Osteocyte (in vitro differentiated cells): ENCODE data around the gene ADIG. TPM values are rescaled to one million over a fixed set of nuclear protein-coding genes. Genes with fewer than 3 reads are reported as not detected.
"Not testable (repeated sequence)": the region's sequence is repeated elsewhere in the genome, so short reads cannot be mapped to it uniquely, and the experiment has no call there.

Experiments
- DNase-seq: peaks from one replicate; pipeline ENCODE4 v3.0.0; 2021; ENCODE audit warnings: mixed read lengths; ENCODE audit not compliant: unreplicated experiment; ENCODE audit errors: extremely low spot score
- H3K27ac Mint-ChIP-seq: one replicate; pipeline ENCODE4 v1.8.0; 2021; ENCODE audit warnings: mild to moderate bottlenecking, mixed read lengths; ENCODE audit not compliant: unreplicated experiment
- H3K27me3 Mint-ChIP-seq: one replicate; pipeline ENCODE4 v1.8.0; 2021; ENCODE audit warnings: mixed read lengths; ENCODE audit not compliant: unreplicated experiment
- H3K36me3 Mint-ChIP-seq: one replicate; pipeline ENCODE4 v1.8.0; 2021; ENCODE audit warnings: mixed read lengths; ENCODE audit not compliant: unreplicated experiment
- H3K4me1 Mint-ChIP-seq: one replicate; pipeline ENCODE4 v1.8.0; 2021; ENCODE audit warnings: mixed read lengths; ENCODE audit not compliant: unreplicated experiment
- H3K4me3 Mint-ChIP-seq: one replicate; pipeline ENCODE4 v1.8.0; 2021; ENCODE audit warnings: mild to moderate bottlenecking, moderate library complexity, mixed read lengths; ENCODE audit not compliant: unreplicated experiment
- H3K9me3 Mint-ChIP-seq: one replicate; pipeline ENCODE4 v1.8.0; 2021; ENCODE audit warnings: mixed read lengths; ENCODE audit not compliant: unreplicated experiment
- CTCF ChIP-seq: fragments of 200-600 bp; sonication (generic); IDR thresholded peaks from 2 replicates; pipeline ENCODE4 v1.5.0; 2021; ENCODE audit warnings: antibody characterized with exemption, mild to moderate bottlenecking, moderate library complexity
- total RNA-seq: library from RNA; stranded (reverse); gene quantifications from 2 replicates; pipeline ENCODE4 v1.2.1, GENCODE V29; 2021

Gene ADIG
- total RNA-seq, 1 donor from 2014 or later = not detected

GRCh38 chr20:38589351-38589750, 8.4 kb downstream of the ADIG start:
- H3K9me3 Mint-ChIP-seq = no peaks in the 10 kb centered on the region
- H3K4me3 Mint-ChIP-seq = no peak overlapping the region
- H3K36me3 Mint-ChIP-seq = no peaks in the 10 kb centered on the region
- peak; percentile 51 for DNase-seq
- peaks cover 2% of the 10 kb centered on the region for H3K4me1 Mint-ChIP-seq
- H3K27me3 Mint-ChIP-seq = peaks cover 5% of the 10 kb centered on the region
- TF ChIP-seq CTCF = no peak
- H3K27ac Mint-ChIP-seq = no peak overlapping the region

- no peak for TF ChIP-seq CTCF
- peaks cover 2% of the 10 kb centered on the region for H3K4me1 Mint-ChIP-seq
- H3K4me3 Mint-ChIP-seq = no peak overlapping the region
Observed at GRCh38 chr20:38589967-38590675, 9.1 kb downstream of the ADIG start.

DNA sequence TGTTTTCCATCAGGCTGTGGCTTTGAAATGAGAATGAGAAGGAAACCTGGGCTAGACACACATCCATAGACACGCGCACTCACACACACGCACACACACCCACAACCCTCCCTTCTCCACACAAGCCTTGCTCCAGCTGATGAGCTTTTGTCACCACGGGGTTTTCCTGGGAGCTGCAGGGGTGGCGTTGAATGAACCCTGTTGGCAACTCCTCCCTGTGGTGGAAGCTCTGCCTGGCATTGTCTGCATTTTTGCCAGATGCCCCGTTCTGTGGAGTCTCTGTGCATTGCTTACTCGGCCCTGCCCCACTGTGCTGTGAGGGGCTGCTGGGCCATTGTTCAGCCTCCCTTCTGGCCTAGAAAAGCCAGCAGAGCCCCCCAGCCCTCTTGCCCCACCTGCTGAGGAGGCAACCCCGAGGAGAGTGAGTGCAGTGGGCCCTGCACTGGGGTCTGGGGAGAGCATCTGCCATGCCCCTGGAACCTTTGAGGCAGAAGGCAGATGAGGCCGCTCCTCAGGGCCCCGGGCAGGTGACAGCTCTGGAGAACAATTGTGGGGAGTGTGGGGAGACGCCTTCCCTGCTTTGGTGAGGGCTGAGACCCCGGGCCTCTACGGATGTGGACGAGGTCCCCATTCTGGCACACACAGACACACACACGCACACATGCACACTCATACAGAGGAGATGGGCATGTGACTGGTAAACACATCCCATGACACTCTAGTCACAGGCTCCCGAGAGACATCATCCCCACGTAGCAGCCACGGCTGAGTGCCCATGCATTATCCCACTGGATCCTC, 9.9 kb downstream of the ADIG start:
- peak; percentile 80 for DNase-seq
- H3K27me3 Mint-ChIP-seq = peaks cover 3% of the 10 kb centered on the region
- H3K4me1 Mint-ChIP-seq = peaks cover 2% of the 10 kb centered on the region
- no peak overlapping the region for H3K27ac Mint-ChIP-seq
- H3K36me3 Mint-ChIP-seq = no peaks in the 10 kb centered on the region
- H3K4me3 Mint-ChIP-seq = no peak overlapping the region
- no peaks in the 10 kb centered on the region for H3K9me3 Mint-ChIP-seq
- no peak for TF ChIP-seq CTCF

More at GRCh38 chr20:38589967-38590675, 9.1 kb downstream of the ADIG start:
- no peaks in the 10 kb centered on the region for H3K9me3 Mint-ChIP-seq
- H3K27me3 Mint-ChIP-seq = peaks cover 3% of the 10 kb centered on the region
- DNase-seq = peak; percentile 27
- H3K27ac Mint-ChIP-seq = no peak overlapping the region
- H3K36me3 Mint-ChIP-seq = no peaks in the 10 kb centered on the region

DNA sequence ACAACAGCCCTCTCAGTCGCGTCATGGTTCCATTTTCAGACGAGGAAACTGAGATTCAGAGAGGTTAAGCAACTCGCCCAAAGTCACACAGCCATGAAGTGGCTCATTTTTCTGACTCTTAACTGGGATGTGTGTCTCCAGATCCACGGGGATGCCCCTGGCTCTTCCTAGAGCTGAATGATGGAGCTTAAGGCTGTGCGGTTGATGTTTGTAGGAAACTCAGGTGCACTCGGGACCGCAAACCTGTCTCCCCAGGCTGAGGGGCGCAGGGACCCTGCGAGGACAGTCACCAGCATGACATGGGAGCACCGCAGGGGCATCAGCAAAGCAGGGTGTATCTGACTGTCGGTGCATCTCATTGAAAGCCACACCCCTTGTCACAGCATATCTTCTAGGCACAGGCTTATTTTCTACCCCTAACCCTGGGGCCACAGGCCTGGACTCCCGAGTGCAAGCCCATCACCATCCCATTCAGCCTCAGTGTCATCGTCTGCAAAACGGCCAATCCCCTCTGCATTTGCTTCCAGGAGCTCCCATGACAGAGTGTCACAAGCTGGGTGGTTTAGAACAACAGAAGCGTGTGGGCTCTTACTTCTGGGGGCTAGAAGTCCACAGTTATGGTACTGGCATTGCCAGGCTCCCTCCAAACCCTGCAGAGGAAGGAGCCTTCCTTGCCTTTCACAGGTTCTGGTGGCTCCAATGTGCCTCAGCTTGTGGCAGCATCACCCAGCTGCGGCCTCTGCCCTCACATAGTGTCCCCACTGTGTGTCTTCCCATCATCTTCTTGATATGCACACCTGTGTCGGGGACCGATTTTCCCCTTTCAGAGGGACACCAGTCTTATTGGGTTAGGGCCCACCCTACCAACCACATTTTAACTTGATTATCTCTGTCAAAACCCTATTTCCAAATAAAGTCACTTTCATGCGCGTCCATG, 10.7 kb downstream of the ADIG start:
- H3K4me3 Mint-ChIP-seq = no peak overlapping the region

GRCh38 chr20:38592411-38592790, 11.4 kb downstream of the ADIG start:
- not testable (repeated sequence) for H3K4me1 Mint-ChIP-seq, H3K36me3 Mint-ChIP-seq, H3K27ac Mint-ChIP-seq, H3K9me3 Mint-ChIP-seq, H3K4me3 Mint-ChIP-seq
- peaks cover 11% of the 10 kb centered on the region for H3K27me3 Mint-ChIP-seq
- DNase-seq = peak; percentile 30

More for the DNA sequence above, 10.7 kb downstream of the ADIG start:
- no peaks in the 10 kb centered on the region for H3K9me3 Mint-ChIP-seq
- TF ChIP-seq CTCF = no peak
- H3K4me1 Mint-ChIP-seq = peaks cover 2% of the 10 kb centered on the region
- H3K27me3 Mint-ChIP-seq = peaks cover 5% of the 10 kb centered on the region
- H3K27ac Mint-ChIP-seq = no peak overlapping the region
- DNase-seq = peak; percentile 77
- no peaks in the 10 kb centered on the region for H3K36me3 Mint-ChIP-seq

- H3K4me1 Mint-ChIP-seq, H3K36me3 Mint-ChIP-seq, H3K4me3 Mint-ChIP-seq, H3K27ac Mint-ChIP-seq, H3K9me3 Mint-ChIP-seq, DNase-seq: not testable (repeated sequence)
- peaks cover 18% of the 10 kb centered on the region for H3K27me3 Mint-ChIP-seq
Observed at GRCh38 chr20:38594281-38594680, 13.3 kb downstream of the ADIG start.

- H3K4me3 Mint-ChIP-seq, H3K4me1 Mint-ChIP-seq, H3K36me3 Mint-ChIP-seq, H3K9me3 Mint-ChIP-seq, DNase-seq, H3K27ac Mint-ChIP-seq: not testable (repeated sequence)
- peaks cover 18% of the 10 kb centered on the region for H3K27me3 Mint-ChIP-seq
Observed at GRCh38 chr20:38595886-38596285, 14.9 kb downstream of the ADIG start.
